GM19238 (cell line): ENCODE data around the gene GPR37L1.

Experiments
- DNase-seq: peaks from one replicate; pipeline ENCODE4 v3.0.0; 2011; ENCODE audit warnings: low spot score; ENCODE audit not compliant: insufficient read length

GPR37L1 gene, protein sequence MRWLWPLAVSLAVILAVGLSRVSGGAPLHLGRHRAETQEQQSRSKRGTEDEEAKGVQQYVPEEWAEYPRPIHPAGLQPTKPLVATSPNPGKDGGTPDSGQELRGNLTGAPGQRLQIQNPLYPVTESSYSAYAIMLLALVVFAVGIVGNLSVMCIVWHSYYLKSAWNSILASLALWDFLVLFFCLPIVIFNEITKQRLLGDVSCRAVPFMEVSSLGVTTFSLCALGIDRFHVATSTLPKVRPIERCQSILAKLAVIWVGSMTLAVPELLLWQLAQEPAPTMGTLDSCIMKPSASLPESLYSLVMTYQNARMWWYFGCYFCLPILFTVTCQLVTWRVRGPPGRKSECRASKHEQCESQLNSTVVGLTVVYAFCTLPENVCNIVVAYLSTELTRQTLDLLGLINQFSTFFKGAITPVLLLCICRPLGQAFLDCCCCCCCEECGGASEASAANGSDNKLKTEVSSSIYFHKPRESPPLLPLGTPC

DNA sequence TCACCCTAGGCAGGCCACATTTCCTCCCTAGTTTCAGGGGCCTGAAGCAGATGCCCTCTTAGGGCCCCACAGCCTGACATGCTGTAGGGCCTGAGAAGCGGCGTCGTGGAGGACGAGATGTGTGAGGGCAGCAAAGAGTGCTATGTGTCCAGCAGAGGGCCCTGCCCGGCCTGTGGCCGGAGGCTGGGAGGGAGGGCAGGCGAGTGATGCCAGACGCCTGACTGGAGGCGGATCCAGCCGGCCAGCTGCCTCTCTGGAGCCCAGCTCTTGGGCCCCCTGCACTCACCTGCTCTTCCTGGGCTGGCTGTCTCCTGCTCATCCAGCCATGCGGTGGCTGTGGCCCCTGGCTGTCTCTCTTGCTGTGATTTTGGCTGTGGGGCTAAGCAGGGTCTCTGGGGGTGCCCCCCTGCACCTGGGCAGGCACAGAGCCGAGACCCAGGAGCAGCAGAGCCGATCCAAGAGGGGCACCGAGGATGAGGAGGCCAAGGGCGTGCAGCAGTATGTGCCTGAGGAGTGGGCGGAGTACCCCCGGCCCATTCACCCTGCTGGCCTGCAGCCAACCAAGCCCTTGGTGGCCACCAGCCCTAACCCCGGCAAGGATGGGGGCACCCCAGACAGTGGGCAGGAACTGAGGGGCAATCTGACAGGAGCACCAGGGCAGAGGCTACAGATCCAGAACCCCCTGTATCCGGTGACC lies at the start of gene GPR37L1:
Gene GPR37L1 (plus strand): TSS at position 279 of the 697 bp plus-strand sequence. CDS start 47 bp downstream, at position 326.
- no peak for DNase-seq

DNA sequence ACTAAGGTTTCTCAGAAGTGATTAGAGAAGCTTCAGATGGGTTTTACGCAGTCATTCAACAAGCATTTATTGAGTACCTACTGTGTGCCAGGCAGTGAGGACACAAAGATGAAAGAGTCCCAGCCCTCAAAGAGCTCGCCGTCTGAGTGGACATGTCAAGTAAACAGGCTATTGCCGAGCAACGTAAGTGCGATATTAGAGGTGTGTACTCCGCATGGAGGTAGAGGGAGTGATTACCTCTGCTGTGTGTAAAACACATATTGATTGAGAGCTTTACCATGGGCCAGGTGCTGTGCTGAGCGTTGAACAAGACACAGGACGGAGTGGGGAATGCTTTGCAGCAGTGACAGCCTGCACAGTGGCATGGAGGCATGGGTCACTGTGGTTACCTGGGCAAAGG lies 49.5 kb upstream of the GPR37L1 start:
- DNase-seq = no peak

DNA sequence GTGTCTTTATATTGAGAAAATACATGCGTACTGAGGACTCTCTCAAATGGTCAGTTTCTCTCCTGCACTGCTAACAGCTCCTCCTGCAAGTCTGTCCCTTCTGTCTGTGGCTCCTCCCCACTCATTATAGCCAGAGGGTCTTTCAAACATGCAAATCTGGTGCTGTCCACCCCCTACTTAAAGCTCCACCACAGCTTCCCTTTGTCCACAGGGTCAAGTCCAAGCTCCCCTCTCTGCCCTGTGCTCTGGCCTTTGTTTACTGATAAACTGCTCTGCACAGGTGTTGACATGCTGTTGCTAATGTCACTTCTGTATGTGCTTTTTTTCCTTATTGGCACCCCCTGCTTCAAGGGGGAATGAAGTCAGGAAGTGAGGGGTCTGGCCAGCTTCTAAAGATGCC lies 47.7 kb upstream of the GPR37L1 start:
- no peak for DNase-seq

DNA sequence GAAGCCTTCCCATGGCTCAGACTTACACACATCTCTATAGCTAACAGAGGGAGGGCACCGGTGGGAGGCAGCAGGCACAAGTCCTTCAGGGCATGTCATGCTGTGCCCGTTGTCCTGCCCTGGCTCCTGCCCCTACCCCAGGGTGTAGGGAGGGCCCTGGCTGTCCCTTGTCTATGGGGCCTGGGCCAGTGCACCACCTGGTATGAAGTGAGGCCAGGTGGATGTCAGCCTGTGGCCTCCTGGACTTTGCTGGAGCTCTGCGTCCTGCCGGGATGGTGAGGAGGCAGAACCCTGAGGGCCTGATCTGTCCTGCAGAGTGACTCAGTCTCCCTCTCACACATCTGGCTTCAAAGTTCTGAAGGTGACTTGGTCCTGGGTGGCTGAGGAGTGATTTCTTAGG lies 47.3 kb upstream of the GPR37L1 start:
- DNase-seq = no peak

DNA sequence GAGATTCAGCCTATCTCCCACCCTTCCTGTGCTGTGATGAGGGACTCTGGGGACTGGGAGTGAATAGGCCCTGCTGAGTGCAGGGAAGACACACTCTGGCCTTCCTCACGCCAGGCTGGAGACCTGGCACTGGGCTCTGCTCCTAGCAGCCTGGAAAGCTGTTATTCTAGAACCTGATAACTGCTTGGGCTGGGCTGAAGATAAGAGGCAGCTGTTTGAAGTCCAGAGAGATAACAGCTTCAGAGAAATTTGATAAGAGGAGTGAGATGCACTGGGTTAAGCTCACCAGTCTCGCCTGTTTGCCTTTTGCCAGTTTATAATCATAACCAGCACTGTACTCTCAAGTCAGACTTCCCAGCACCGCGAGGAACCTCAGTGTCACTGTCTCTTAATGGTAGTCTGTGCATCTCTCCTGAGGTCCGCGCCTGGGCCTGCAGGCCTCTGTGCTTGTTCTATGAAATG lies 46.6 kb upstream of the GPR37L1 start:
- DNase-seq = no peak

DNA sequence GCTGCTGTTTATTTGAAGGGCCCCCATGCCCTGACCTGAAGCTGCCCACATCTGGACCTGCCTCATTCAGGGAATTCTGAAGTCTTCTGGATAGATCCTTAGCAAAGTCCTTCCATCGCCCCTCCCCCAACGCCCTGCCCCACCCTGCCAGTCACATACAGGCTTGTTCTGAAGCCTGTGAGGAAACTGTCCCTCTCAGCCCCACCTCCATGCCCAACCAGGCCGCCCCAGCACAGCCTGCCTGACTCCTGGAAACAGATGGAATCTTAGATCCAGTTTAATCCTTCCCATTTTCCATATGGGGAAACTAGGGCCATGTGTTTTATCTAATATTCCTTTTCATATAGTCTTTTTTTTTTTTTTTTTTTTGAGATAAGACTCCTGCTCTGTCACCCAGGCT lies 44.5 kb upstream of the GPR37L1 start:
- DNase-seq = no peak

DNA sequence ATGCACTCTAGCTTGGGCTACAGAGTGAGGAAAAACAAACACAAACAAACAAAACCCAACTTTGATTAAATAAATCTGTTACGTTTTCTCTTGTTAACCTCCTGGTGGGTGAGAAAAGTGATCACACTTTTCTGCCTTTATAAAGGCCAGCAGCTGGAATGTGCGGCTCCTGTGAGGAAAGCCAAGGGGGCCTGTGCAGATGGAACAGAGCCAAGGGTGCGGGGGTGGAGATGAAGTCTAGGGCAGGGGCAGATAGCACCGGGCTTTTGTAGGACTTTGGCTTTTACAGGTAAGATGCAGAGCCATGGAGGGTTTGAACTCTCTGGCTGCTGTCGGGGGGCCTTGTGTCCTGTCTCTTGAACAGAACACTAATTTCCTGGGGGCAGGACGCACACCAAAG lies 40.7 kb upstream of the GPR37L1 start:
- no peak for DNase-seq

DNA sequence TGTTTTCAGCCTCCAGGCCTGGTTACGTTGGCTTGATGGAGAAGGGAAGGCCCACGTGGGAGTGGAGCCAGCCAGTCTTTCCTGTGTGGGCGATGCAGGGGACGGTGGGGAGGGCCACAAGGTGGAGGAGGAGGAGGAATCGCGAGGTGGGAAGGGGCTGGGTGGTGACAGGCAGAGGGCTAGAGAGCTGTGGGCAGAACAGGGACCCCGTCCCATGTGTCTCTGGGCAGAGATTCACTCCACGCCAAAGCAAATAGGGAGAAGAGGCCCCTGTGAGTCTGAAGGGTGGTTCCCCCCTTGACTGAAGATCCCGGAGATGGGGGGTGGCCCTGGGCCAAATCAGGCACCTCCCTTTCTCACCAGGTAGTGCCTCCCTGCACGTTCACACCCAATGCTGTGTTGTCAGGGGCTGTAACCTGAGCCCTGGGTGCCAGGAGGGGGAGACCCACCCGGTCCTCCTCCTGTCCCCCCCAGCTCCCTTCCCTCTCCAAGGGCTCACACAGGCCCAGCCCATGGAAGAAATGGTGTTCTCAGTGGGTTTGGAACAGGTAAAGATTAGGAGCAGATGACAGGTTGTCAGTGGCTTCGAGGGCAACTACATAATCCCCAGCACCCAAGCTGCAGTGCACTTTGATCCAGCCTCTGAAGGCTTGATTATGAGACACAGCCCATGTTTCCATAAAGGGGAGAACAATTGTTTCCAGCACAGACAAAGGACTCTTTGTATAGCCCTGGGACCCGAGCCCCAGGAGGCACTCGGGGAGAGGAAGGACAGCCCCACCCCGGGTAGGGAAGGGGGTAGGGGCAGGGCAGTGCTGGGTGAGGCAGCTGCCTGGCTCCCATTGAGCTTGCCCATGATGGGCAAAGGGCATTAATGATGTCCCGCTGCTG lies 37.7 kb upstream of the GPR37L1 start:
- no peak for DNase-seq

DNA sequence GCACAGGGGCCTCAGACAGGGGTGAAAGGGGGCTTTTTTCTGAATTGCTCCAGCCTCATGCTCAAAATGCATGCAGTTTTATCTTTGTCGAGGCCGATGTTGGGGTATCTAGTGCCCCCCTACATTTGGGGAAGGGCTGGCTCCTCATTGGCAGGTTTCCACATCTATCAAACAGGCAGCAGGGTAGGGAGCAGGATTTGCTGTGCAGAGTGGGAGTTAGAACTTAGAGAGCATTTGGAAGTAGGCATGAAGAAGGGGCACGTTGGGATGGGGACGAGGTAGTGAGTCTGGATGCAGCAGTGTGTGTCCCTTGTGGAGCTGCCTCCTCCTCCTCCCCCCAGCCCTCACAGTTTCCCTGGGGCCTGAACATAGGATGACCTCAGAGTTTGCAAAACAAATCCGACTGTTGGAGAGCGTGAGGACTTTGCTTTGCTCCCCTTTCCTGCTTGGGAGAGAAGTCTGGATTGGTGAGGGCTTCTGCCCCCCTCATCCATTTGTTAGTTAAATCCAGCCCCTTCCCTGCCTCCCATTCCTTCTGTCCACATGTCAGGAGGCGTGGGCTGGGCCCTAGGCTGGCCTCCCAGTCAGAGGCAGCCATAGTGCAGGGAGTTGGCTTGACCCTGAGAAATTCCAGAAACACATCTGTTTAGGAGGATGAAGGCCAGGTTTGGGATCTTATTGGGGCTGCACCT lies 36.9 kb upstream of the GPR37L1 start:
- no peak for DNase-seq

DNA sequence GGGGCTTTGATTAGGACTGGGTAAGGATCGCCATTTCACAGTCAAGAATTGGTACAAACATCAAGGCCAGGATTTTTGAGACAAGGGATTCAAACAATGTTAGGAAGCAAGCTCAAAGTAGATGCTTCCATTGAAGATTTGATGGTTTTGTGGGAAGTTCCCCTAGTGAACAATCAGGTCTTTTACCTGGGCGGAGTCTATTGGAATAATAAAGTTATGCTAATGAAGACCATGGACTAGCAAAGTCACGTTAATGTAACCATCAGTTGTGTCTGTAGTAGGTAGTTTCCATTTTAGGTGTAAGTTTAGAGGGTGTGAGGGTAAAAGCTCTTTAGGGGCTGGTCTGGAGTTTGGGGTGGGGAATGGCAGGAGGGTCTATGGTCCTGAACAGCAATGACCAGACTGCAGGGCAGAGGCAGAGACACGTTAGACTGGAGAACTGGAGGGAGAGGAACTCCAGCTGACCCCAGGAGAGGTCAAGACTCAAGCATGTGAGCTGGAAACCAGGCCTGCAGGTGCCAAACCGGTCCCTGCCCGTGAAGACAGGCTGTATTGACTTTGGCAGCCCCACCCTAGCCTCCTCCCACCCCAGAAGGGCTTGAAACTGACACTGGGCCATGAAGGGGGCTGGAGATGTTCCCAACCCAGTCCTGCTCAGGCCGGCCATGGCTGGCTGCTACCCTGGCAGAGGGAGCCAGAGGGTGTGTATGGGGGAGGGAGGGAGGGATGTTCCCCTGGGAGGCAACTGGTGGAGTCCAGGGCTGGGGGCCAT lies 36.0 kb upstream of the GPR37L1 start:
- DNase-seq = no peak

DNA sequence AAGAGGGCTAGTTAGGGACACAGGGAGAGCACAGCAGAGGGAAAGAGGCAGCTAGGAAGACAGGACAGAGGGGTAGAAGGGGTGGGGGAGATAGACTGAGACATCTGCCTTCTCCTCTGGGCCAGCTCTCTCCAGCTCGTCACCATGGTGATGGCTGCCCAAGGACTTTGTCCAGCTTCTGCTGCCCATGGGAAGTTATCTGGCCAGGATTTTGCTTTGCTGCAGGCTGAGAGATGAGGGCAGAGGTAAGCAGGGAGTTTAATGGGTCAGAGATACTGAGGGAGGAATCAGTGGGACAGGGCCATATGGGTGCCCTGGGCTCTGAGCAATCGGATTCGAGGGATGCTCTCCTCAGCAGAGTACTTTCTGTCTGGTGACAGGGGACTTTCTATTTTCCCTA lies 34.5 kb upstream of the GPR37L1 start:
- no peak for DNase-seq

DNA sequence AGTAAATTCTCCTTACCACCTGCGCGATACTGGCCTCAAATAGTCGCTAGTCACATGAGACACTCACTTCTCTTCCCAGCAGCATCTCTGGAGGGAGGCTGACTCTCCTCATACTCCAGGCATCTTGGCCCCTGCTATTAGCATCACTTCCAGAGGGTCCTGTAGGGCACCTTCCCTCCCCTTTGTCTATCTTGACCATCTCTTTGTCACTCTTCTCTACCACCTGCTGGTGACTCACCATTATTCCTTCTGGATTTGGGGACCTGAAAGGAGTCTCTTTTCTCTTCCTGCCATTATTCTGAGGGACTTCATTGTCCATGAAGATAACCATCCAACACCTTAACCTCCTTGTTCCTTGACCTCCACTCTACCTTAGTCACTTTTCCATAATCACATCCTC lies 31.7 kb upstream of the GPR37L1 start:
- no peak for DNase-seq

DNA sequence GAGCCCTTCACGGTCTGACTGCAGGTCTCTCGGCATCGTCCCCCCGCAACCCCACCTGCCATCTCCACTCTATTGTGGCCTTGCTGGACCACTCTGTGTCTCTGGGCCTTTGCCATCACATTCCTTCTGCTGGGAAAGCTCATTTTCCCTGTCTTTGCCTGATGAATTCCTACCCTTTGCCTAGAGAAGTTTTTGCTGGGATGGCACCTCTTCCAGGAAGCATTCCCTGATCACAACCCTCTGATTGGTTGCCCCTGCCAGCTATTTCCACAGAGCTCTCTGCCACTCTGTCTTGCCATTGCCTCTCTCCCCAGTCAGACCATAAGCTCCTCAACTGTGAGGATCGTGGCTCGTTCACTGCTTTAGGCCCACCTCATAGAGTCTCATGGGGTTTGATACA lies 28.9 kb upstream of the GPR37L1 start:
- no peak for DNase-seq

DNA sequence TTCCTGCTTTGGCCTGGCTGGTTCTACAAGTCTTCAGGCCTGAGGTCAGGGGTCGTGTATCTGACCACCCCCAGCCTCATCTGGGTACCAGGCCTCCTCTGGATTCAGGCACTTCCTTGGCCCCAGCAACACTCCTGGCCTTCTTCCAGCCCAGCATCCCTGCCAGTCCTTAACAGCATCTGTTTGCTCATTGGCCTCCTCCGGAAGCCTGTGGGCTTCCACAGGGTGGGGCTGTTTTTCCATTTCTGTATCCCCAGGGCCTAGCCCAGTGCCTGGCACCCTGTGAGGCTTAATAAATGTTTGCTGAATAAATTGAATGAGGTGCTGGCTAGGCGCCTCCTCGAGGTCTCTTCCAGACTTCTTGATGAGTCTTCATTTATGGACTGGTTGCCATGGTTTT lies 21.5 kb upstream of the GPR37L1 start:
- no peak for DNase-seq

DNA sequence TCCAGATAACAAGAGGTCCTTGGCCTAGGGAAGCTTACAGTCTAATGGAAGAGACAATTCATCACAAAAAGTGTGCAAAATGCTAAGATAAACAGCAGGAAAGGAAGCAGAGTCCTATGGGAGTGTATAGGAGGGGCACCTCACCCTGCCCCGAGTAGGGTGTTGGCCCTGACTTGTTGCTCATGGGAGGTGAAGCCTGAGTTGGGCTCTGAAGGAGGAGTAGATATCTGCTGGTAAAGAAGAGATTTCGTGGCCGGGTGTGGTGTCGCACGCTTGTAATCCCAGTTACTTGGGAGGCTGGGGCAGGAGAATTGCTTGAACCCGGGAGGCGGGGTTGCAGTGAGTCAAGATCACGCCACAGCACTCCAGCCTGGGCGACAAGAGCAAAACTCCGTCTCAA lies 18.6 kb upstream of the GPR37L1 start:
- no peak for DNase-seq

DNA sequence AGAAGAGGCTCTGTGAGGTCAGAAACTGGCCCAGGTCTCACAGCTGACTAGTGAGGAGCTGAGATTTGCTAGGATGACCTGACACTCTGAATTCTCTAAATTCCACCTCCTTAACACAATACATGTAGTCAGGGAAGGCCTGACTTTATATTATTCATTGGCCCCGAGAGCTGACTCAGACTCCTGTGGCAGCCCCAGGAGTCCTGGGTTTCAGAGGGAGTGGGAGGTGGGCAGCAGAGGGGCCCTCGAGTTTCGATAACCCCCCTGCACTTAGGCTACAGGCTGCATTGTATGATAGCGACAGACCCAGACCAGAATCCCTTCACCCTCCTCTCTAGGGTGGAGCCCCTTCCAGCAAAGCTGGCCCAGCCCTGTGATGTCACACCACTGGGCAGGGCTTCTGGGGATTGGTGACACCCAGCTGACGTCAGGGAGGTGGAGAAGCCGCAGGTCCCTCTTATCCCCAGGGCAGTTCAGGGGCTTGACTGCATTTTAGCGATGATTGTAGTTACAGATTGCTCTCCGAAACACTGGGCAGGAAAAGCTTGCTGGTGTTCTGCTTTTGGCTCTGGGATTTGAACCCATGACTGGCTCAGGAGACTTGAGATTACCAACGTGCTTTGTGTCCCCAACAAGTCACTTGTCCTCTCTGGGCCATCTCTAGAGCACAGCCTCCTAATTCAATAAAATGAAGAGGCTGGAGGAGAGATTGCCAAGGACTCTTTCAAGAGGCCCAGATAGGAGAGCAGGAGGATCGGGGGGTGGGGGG lies 17.0 kb upstream of the GPR37L1 start:
- DNase-seq = no peak

DNA sequence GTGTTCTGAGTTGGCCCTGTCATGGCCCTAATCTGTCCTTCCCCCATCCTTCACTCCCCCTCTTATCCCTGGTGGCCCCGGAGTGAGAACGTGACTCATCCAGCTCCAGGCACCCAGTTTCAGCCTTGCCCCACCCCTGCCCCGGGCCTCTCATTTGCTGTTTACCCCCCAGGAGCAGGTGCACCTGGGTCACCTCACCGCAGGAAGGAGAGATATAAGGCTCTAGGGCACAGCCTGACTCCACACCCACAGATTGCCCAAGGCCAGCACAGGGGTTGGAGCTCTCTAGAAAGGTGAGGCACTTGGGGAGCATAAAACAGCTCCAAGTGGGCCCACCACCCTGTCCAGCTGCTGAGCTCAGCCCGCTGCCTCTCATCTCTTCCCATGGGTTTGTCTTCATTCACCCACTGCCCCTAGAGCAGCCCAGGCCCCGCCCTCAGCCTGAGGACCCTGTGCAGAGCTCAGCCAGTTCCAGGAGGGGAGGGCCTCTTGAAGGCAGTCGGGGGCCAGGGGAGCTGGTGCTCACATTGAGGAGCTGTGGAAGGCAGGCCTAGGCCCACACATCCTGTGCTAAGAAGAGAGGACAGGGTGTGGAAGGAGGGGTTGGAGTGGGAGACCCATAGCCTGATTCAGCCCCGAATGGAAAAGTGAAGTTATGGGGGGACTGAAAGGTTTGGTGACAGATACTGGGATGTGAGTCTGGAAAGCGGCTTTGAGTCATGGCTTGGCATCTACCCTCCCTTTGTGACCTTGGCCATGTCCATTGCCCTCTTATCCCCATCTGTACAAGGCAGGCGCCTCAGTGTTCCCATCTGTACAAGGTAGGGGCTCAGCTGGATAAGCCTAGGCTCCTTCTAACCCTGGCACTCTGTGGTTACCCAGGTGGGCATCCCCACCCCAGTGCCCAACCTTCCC lies 16.1 kb upstream of the GPR37L1 start:
- DNase-seq = no peak

DNA sequence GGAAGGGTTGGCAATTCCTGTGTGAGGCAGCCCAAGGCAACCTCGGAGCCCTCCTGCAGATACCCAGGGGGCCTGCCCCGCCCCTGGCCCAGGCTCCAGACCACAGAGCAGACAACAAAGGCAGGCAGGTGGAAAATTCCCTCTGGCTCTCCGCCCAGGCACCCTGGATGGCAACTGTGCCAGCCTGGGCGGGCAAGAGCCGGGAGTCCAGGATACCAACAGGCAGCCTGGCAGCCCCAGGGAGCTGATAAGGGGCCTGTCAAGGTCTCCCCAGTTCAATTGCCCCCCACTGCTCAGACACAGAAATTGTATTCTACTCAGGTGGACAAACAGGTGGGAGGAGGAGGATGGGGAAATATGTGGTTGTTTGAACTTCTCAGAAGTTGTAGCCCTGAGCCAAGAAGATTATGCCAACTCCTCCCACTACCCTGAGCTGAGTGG lies 15.4 kb upstream of the GPR37L1 start:
- DNase-seq = no peak
